NOMO-1 treated with dmso at 0.1 percent for 144 hours (cell line): ENCODE data around the gene MFSD12.
"Not testable (repeated sequence)": the region's sequence is repeated elsewhere in the genome, so short reads cannot be mapped to it uniquely, and the experiment has no call there.

ENCODE experiments used
- DNase-seq: peaks from one replicate; lab custom pipeline; 2025; ENCODE audit not compliant: unreplicated experiment; lab: John Stamatoyannopoulos, UW

MFSD12 gene

GRCh38 chr19:3508771-3509535, 48.4 kb downstream of the MFSD12 start:
- DNase-seq = no peak

- not testable (repeated sequence) for DNase-seq
These were observed 49.2 kb downstream of the MFSD12 start for GRCh38 chr19:3508121-3508661.

GRCh38 chr19:3507371-3508120, 49.8 kb downstream of the MFSD12 start:
- DNase-seq = no peak

GRCh38 chr19:3506384-3507340, 50.7 kb downstream of the MFSD12 start:
- peak; percentile 7 for DNase-seq

GRCh38 chr19:3505598-3506383, 51.6 kb downstream of the MFSD12 start, which contains the start of gene FZR1:
TSS of gene FZR1 (plus strand) at chr19:3506311. CDS start at chr19:3522990, 16,679 bp downstream.
- DNase-seq = peak; percentile 97

GRCh38 chr19:3504735-3505134, 52.7 kb downstream of the MFSD12 start:
- no peak for DNase-seq

DNA sequence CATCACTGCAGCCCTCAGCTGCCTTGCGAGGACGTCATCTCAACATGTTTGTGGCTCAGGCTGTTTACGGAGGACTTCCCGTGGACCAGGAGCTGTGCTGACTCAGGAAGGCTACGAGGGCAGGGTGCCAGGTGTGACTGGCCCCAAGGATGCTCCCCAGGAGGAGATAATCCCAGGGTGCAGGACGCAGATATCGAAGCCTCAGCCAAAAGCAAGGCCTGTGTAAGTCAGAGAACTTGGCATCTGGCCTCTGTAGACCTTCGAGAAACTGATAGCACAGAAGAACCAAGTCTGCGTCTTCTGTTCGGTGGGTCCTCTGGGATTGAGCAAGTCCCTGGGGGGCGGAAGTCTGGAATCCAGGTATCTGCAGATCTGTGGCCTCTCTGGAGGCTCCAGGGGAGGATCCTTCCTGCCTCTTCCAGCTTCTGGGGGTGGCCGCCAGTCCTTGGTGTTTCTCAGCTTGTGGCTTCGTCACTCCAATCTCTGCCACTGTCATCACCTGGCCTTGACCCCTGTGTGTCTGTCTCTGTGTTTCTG, 54.3 kb downstream of the MFSD12 start:
- DNase-seq = no peak

DNA sequence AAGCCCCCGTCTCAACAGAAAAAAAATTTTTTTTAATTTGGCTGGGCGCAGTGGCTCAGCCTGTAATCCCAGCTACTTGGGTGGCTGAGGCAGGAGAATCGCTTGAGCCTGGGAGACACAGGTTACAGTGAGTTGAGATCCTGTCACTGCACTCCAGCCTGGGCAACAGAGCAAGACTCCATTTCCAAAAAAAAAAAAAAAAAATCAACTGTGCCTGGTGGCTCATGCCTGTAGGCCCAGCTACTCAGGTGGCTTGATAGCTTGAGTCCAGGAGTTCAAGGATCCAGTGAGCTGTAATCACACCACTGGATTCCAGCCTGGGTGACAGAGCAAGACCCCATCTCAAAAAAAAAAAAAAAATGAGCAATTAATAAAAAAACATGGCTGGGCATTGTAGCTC, 55.6 kb downstream of the MFSD12 start:
- no peak for DNase-seq

DNA sequence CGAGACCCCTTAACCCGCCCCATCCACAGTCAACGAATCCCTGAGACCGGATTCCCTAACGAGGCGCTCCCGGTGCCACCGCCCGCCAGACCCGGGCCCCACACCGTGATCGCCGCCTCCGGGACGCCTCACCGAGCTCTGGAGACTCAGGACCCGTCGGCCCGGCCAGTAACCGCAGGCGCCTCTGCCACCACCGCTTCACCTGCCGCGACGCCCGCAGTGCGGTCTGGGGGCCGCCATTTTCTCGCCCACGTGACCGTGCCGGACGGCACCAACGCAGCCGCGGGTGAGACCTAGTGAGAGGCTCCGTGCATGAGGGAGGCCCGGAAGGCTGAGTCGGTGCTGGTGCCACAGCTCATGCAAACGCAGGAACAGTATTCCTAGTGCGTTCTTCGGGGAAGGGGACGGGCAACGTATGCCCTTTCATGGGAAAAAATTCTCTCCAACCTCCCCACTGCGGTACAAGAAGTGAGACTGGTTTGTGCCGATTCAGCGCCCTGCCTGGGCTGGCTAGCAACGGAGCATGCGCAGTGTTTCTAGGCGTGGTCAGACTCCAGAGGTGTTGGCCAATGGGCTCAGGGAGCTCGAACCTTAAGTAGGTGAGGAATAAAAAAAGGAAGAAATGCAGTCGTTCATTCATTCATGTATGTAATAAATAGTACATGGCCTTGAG, 56.8 kb downstream of the MFSD12 start, which contains the start of gene DOHH:
TSS of gene DOHH (minus strand) at position 246 of the 673 bp plus-strand sequence. CDS start 3,860 bp downstream, outside the sequence.
- peak; percentile 97 for DNase-seq

DNA sequence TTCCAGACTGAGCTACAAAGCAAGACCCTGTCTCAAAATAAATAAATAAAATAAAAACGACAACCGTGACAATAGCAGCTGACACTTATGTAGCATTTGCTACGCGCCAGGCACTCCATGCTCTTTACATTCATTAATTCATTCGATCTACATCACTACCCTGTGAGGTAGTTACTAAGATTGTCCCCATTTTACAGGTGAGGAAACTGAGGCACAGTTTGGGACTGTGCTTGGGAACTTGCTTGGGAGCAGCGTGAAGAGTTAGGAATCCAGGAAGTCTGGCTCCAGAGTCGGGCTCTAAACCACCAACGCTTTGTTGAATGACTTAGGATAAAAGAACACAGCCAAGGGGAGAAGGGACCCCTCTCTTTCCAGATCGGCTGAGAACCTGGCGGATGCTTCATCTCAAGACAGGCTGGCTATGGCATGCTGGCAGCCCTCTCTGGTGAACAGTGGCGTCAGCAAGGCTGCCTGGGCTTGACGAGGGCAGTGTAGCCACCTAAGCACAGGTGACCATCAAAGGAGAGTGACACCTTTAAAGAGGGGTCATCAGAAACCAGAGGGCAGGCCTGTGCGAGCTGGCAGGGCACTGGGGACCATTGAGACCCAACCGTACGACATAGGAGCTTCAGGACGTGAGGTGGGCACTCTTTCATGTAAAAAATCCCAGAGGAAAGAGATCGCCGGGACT, 57.5 kb downstream of the MFSD12 start:
- no peak for DNase-seq

DNA sequence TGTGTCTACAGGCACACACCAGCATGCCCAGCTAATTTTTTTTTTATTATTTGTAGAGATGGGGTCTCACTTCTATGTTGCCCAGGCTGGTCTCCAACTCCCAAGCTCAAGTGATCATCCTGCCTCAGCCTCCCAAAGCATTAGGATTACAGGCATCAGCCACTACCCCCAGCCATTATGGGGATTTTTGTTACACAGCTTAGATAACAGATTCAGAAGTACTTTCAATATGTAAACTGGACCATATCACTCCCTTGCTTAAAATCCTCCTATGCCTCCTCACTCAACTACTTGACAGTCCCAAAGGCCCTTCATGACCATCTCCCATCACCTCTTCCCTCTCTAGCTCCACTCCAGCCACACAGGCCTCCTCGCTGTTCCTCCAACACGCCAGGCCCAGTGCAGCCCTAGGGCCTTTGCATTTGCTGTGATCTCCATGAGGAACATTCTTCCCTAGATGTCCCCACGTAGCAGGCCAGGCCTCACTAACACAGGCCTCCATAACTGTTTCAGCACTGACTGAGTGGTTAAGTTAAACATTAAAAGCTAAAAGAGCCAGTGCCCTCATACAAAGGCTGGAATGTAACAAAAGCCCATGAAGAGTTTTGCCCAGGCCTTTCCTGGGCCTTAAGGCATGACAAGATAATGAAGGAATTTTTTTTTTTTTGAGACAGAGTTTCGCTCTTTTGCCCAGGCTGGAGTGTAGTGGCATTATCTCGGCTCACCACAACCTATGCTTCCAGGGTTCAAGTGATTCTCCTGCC, 59.4 kb downstream of the MFSD12 start:
- DNase-seq = no peak

DNA sequence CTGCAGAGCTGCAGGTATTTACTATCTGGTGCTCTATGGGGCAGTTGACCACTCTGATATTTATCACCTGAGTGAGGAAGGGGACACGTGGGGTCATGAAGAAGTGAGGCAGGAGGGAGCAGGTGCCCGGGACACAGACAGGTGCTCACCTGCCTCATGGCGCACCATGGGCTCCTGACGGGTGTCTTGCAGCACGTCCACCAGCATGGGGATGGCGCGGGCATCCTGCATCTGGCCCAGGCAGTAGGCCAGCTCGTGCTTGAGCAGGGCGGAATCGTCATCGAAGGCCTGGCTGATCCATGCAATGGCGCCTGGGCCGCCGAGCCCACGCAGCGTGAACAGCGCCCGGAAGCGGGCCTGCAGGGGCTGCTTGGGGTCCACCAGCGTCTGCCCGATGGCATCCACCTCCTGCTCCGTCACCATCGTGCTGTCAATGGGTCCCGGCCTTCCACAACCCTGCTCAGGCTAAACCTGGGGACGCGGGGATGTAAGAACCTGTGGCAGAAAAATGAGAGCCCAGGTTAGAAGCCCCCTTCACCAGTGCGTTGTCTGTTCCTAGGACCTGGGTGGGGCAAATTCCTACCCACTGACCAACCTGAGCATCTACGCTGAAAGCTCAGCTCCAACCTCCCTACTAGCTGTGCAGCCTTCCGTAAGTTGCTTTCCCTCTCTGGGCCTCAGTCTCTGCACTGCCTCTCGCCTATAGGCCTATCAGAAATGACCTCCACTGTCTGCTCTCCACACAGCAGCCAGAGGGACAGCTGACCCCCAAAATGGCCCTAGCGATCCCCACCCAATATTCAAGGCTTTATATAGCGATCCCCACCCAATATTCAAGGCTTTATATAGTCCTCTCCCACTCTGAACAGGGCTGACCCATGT, 60.8 kb downstream of the MFSD12 start:
- no peak for DNase-seq

- DNase-seq = no peak
These were observed 62.8 kb downstream of the MFSD12 start for GRCh38 chr19:3494559-3494958.
